ENCODE data around the gene DDX25.

DDX25 gene

GRCh38 chr11:125938418-125938817 lies 34.1 kb downstream of the DDX25 start:
- DNase-seq, result no peak

DNA sequence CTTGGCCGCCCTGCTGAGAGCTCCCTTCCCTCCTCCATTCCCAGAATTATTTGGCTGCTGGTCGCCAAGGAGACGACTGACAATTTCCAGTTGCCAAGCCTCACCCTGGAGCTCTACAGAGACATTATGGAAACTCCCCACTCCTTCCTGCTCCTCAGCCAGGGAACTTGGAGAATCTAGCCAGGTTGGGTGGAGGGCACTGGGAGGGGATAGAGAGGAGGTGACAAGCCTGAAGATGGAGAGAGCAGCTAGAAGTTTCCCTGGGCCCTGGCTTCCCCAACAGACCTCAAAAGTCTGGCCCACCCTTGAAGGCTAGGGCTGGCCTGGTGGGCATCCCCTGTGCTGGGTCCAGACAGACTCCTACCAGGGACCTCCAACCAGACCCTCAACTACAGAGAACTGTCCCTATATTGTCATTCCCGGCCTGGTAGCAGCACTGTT lies 34.8 kb downstream of the DDX25 start:
- no peak for DNase-seq

DNA sequence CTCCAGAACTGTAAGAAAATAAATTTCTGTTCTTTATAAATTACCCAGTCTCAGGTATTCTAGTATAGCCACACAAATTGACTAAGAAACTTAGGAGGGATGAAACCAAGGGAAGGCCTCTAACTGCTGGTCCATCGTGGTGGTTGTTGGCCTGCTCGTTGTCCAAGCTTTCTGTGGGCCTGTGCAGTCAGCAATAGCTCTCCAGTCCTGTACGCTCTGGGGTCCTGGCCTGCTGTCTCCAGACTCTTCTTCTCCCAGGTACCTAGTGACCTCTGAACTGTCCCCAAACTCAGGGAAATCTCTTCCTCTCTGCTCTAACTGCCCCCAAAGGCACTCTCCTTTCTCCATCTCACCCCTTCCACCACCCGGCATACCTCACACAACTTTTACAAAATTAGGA lies 35.8 kb downstream of the DDX25 start:
- DNase-seq, result no peak

GRCh38 chr11:125941267-125941618 lies 36.9 kb downstream of the DDX25 start:
- no peak for DNase-seq

GRCh38 chr11:125941619-125942611 lies 37.6 kb downstream of the DDX25 start:
- peak; percentile 66 for DNase-seq

DNA sequence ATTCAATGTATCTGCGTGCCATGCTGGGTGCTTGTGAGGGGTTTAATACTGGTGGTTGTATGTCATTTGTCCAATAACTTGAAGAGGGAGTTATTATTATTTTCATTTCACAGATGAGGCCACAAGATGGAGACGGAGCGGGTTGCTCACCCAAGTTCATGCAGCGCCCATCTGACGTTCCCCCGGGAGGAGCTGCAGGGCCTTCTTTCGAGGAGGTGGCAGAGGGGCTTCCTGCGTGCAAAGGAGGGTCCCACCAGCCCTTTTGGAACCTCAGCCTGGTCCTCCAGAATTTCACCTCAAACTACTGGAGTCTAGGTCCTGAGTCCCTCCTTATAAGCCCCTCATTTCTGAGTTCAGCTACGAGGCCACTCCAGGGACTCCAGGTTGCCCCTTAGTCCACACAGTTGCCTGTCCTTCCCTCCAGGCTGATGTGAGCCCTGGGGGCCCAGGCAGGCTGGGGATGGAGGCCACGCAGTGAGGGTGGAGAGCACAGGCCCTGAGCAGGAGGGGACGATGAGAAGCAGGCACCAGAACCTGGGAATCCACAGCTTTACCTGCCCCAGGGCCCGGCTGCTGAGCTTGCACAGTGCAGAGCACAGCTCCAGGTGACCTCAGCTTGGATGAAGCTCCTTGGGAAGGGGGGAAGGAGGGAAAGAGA lies 38.6 kb downstream of the DDX25 start:
- DNase-seq, result no peak

DNA sequence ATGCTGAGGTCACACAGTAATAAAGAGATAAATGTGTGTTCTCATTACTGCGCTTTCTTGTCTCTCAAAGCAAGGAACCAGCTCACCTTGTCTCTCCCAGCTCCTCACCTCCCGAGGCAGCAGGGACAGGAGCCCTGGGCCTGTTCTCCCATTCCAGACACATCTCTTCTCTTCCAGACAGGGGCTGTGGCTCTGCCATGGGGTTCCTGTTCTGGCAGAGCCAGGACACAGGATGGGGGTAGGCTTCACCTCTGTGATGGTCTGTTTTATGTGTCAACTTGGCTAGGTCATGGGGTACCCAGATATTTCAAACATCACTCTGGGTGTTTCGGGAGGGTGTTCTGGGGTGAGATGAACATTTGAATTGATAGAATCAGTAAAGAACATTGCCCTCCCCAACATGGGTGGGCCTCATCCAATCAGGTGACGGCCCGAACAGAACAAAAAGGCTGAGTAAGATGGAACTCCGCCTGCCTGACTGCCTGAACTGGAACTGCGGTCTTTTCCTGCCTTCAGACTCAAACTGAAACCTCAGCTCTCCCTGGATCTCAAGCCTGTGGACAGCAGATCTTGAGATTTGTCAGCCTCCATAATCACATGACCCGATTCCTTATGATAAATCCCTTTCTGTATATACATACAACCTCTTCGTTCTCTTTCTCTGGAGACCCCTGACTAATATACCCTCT lies 39.5 kb downstream of the DDX25 start:
- no peak for DNase-seq

GRCh38 chr11:125944350-125945010 lies 40.2 kb downstream of the DDX25 start:
- no peak for DNase-seq

DNA sequence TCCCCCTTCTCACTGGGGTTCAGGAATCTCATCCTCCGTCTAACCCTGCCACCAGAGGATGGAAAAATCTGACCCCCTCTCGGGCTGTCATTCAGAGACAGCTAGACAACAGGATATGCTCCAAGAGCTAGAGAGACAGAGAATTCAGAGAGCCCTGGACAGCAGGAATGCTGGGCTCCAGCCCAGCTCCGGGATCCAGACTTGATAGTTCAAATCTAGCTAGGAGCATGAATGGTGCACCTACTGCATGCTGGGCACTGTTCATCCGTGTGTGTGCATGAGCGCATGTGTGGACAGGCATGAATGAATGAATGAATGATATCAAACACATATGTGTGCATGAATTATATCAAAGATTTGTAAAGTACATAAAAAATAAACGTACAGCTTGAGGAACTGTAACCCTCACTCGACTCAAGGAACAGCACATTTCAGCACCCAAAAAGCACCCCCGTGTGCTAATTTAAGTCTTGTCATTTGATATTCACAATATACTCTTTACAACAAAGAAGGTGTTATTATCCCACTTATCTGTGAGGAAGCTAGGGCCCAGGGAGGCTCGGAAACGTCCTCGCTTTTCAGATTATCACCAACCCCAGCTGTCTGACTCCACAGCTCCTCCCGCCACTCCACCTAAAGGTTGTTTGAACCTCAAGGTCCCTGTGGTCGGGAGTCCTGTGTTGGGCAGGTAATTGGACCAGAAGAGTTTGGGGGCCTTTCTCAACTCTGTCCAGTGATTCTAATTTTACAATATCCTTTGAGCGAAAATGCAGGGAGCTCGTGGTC lies 40.9 kb downstream of the DDX25 start:
- no peak for DNase-seq

DNA sequence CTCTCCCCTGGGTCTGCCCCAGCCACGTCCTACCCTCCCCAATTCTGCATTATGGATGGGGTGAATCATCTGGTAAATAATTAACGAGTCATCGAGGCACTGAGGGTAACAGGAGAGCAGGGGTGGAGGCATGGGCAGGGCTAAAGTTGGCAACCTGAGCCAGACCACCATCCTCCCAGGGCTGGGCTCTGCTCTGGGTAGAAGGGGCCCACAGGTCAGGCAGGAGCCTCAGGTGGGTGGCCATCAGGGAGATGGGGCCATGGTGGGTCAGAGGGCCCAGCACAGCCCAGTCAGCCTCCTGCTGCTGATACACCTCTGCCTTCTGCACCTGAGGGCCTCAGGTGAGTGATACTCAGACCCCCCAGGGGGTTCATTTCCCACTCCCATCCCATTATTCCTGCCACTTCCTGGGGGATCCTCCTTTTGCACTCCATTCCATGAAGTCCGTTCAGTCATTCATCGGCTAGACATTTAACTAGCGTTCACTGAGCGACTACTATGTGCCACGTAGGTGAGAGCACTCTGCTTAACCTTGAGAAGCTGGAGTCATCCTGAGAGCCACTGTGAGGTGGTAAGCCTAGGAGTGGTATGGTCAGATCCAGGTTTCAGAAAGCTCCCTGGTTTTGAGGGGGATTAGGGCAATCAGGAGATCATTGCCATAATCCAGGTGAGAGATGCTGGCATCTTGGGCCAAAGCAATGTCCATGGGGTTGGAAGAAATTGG lies 41.7 kb downstream of the DDX25 start, which contains the start of gene VSIG10L2:
Gene VSIG10L2 (plus strand): TSS at position 248 of the 724 bp plus-strand sequence. CDS start 12 bp downstream, at position 260.
- DNase-seq, result no peak

- DNase-seq, result no peak
These were observed 42.6 kb downstream of the DDX25 start for GRCh38 chr11:125946712-125947418.

- no peak for DNase-seq
These were observed 43.3 kb downstream of the DDX25 start for GRCh38 chr11:125947419-125948277.

- DNase-seq, result no peak
These were observed 44.2 kb downstream of the DDX25 start for GRCh38 chr11:125948278-125949051.

- no peak for DNase-seq
These were observed 45.2 kb downstream of the DDX25 start for GRCh38 chr11:125949271-125950177.

- no peak for DNase-seq
These were observed 45.8 kb downstream of the DDX25 start for GRCh38 chr11:125950178-125950490.

GRCh38 chr11:125950696-125951651 lies 46.7 kb downstream of the DDX25 start:
- DNase-seq, result no peak

DNA sequence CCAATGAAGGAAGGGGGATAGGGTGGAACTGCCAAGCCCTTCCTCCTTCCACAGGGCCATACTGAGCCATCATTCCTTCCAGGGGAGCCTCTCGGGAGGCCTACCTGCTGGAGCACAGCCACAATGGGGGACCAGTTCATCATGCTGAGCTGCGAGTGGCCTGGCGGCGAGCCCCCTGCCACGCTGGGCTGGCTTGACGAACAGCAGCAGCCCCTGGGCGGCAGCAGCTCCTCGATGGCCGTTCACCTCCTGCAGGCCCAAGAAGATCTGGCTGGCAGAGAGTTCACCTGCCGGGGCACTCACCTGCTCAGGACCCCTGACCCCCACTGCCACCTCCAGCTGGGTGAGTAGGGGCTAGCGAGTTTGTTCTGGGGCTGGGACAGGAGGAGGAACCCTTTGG lies 47.4 kb downstream of the DDX25 start:
- DNase-seq, result peak; percentile 31

All from retina (tissue), 1 donor.